Neural cell (in vitro differentiated cells): ENCODE results near the gene COL27A1. TPM values are rescaled to one million over a fixed set of nuclear protein-coding genes. Genes with fewer than 3 reads are reported as not detected.

ENCODE experiments used
- H2AFZ ChIP-seq: fragments of 200-600, 300-800 bp; sonication (generic), shearing (Covaris generic); 2 replicates; pipeline ENCODE4 v1.6.0; 2014; ENCODE audit warnings: low read depth, mild to moderate bottlenecking, antibody characterized with exemption, low read length, moderate library complexity
- H3F3A ChIP-seq: fragments of 200-600 bp; shearing (Covaris generic); 2 replicates; pipeline ENCODE4 v1.6.1; 2016; ENCODE audit warnings: mild to moderate bottlenecking, moderate library complexity, mixed read lengths, antibody characterized with exemption, low read length; ENCODE audit not compliant: insufficient read depth, poor library complexity, severe bottlenecking
- H3K27ac ChIP-seq: fragments of 200-600, 300-800 bp; sonication (generic), shearing (Covaris generic); 2 replicates; pipeline ENCODE4 v1.5.1; 2014; ENCODE audit warnings: mild to moderate bottlenecking, low read length, moderate library complexity
- H3K27me3 ChIP-seq: fragments of 300-800, 200-600 bp; sonication (generic), shearing (Covaris generic); 2 replicates; pipeline ENCODE4 v1.6.0; 2014; ENCODE audit warnings: mild to moderate bottlenecking, low read depth, low read length, moderate library complexity; ENCODE audit not compliant: insufficient read depth
- H3K36me3 ChIP-seq: fragments of 300-800, 200-600 bp; sonication (generic), shearing (Covaris generic); 2 replicates; pipeline ENCODE4 v1.5.1; 2014; ENCODE audit warnings: mild to moderate bottlenecking, antibody characterized with exemption, low read length, moderate library complexity; ENCODE audit not compliant: insufficient read depth
- H3K4me2 ChIP-seq: fragments of 300-800, 200-600 bp; sonication (generic), shearing (Covaris generic); 2 replicates; pipeline ENCODE4 v1.6.0; 2014; ENCODE audit warnings: mild to moderate bottlenecking, low read length
- H3K4me3 ChIP-seq: fragments of 300-800, 200-600 bp; sonication (generic), shearing (Covaris generic); 2 replicates; pipeline ENCODE4 v1.5.1; 2014; ENCODE audit warnings: mild to moderate bottlenecking, low read length, moderate library complexity
- H3K79me2 ChIP-seq: fragments of 200-600 bp; shearing (Covaris generic); replicated peaks from 2 replicates; pipeline ENCODE4 v1.6.0; 2014; ENCODE audit warnings: mild to moderate bottlenecking, low read length, moderate library complexity; ENCODE audit not compliant: insufficient read depth
- H3K9ac ChIP-seq: fragments of 300-800, 200-600 bp; sonication (generic), shearing (Covaris generic); 2 replicates; pipeline ENCODE4 v1.6.1; 2016; ENCODE audit warnings: mild to moderate bottlenecking, low read length, mixed read lengths
- H3K9me2 ChIP-seq: fragments of 200-600 bp; shearing (Covaris generic); 2 replicates; pipeline ENCODE4 v1.6.1; 2016; ENCODE audit warnings: mild to moderate bottlenecking, low read length, mixed read lengths; ENCODE audit not compliant: insufficient read depth
- H3K9me3 ChIP-seq: fragments of 200-600, 300-800 bp; sonication (generic), shearing (Covaris generic); 2 replicates; pipeline ENCODE4 v1.6.1; 2016; ENCODE audit warnings: mild to moderate bottlenecking, mixed run types, low read length, moderate library complexity, mixed read lengths
- H4K20me1 ChIP-seq: fragments of 200-600 bp; shearing (Covaris generic); 2 replicates; pipeline ENCODE4 v1.6.1; 2016; ENCODE audit warnings: mild to moderate bottlenecking, mixed run types; ENCODE audit not compliant: insufficient read depth
- CTCF ChIP-seq: fragments of 450-650 bp; IDR thresholded peaks from 2 replicates; pipeline ENCODE4 v1.5.1; 2014; ENCODE audit warnings: antibody characterized with exemption, mild to moderate bottlenecking, moderate library complexity; ENCODE audit not compliant: poor library complexity, severe bottlenecking
- EP300 ChIP-seq: fragments of 450-650 bp; conservative IDR thresholded peaks from 2 replicates; pipeline ENCODE4 v1.6.1; 2014; ENCODE audit warnings: antibody characterized with exemption, mild to moderate bottlenecking, moderate library complexity; ENCODE audit not compliant: poor library complexity, severe bottlenecking
- EZH2 ChIP-seq: fragments of 200-600, 300-800 bp; shearing (Covaris generic), sonication (generic); IDR thresholded peaks from 2 replicates; pipeline ENCODE4 v1.6.1; 2014; ENCODE audit warnings: antibody characterized with exemption, low read length, borderline replicate concordance, mild to moderate bottlenecking; ENCODE audit not compliant: insufficient read depth, poor library complexity, severe bottlenecking
- MXI1 ChIP-seq: fragments of 450-650 bp; conservative IDR thresholded peaks from 2 replicates; pipeline ENCODE4 v1.6.1; 2014; ENCODE audit warnings: antibody characterized with exemption, mild to moderate bottlenecking; ENCODE audit not compliant: poor library complexity, severe bottlenecking
- POLR2AphosphoS5 ChIP-seq: IDR thresholded peaks from 2 replicates; pipeline ENCODE4 v1.6.1; 2012
- RAD21 ChIP-seq: fragments of 450-650 bp; conservative IDR thresholded peaks from 2 replicates; pipeline ENCODE4 v1.6.1; 2014; ENCODE audit warnings: antibody characterized with exemption, mild to moderate bottlenecking, moderate library complexity
- REST ChIP-seq: IDR thresholded peaks from 2 replicates; pipeline ENCODE4 v1.6.1; 2012; ENCODE audit warnings: borderline replicate concordance
- SMC3 ChIP-seq: fragments of 450-650 bp; conservative IDR thresholded peaks from 2 replicates; pipeline ENCODE4 v1.6.1; 2014; ENCODE audit warnings: antibody characterized with exemption, mild to moderate bottlenecking, moderate library complexity; ENCODE audit not compliant: poor library complexity
- TAF1 ChIP-seq: IDR thresholded peaks from 2 replicates; pipeline ENCODE4 v1.6.1; 2012; ENCODE audit warnings: low read depth
- polyA plus RNA-seq: library from polyadenylated mRNA; depleted of rRNA; stranded (reverse); fragments of >200 nt; gene quantifications from 2 replicates; pipeline ENCODE4 v1.2.3, GENCODE V29; 2014

Gene COL27A1
- polyA plus RNA-seq, 1 donor from 2014 or later: 0.25 TPM

- no peaks in the 10 kb centered on the region for H4K20me1 ChIP-seq
- no peak overlapping the region for H3K27ac ChIP-seq
- no peaks in the 10 kb centered on the region for H3K36me3 ChIP-seq
- H3K27me3 ChIP-seq: no peaks in the 10 kb centered on the region
- no peaks in the 10 kb centered on the region for H3K9me3 ChIP-seq
- H3K4me3 ChIP-seq: no peak overlapping the region
- no peaks in the 10 kb centered on the region for H3F3A ChIP-seq
- H3K79me2 ChIP-seq: no peaks in the 10 kb centered on the region
- TF ChIP-seq RAD21: no peak
- TF ChIP-seq MXI1: no peak
- TF ChIP-seq CTCF: no peak
- no peak for TF ChIP-seq REST
- TF ChIP-seq EP300: no peak
- H3K9ac ChIP-seq: no peak overlapping the region
- no peak overlapping the region for H2AFZ ChIP-seq
- H3K9me2 ChIP-seq: no peaks in the 10 kb centered on the region
- H3K4me2 ChIP-seq: no peak overlapping the region
Measured at GRCh38 chr9:114124138-114124537, 31.2 kb upstream of the COL27A1 start.

GRCh38 chr9:114124666-114125475, 30.5 kb upstream of the COL27A1 start:
- Histone ChIP-seq H3K27ac (no peak overlapping the region), H4K20me1 (no peaks in the 10 kb centered on the region), H3K4me3 (no peak overlapping the region), H3K9me3 (no peaks in the 10 kb centered on the region), H3K4me2 (no peak overlapping the region), H3K36me3 (no peaks in the 10 kb centered on the region), H3K9ac (no peak overlapping the region), H3K79me2 (no peaks in the 10 kb centered on the region), H3K27me3 (no peaks in the 10 kb centered on the region), H3F3A (no peaks in the 10 kb centered on the region), H2AFZ (no peak overlapping the region), H3K9me2 (no peaks in the 10 kb centered on the region)
- TF ChIP-seq EZH2 (no peak), REST (no peak), POLR2AphosphoS5 (no peak), MXI1 (no peak), RAD21 (no peak), SMC3 (no peak), TAF1 (no peak), CTCF (no peak), EP300 (no peak)
